ENCODE data around the gene UNC13C.

Gene UNC13C

GRCh38 chr15:54619180-54619579 is 640.9 kb downstream of the UNC13C start:
- H3K4me1 ChIP-seq (ENCODE audit: control insufficient read depth, low read length) = no peaks in the 10 kb centered on the region
- no peaks in the 10 kb centered on the region for H3K36me3 ChIP-seq (ENCODE audit: control insufficient read depth, low read length)
- H3K79me2 ChIP-seq (ENCODE audit: control insufficient read depth, low read length) = no peaks in the 10 kb centered on the region

GRCh38 chr15:54620916-54621315 is 642.7 kb downstream of the UNC13C start:
- Histone ChIP-seq H3K9me3 (ENCODE audit: control insufficient read depth, insufficient read depth, low read length) (no peaks in the 10 kb centered on the region), H3K4me2 (ENCODE audit: low read length) (no peak overlapping the region), H3K79me2 (ENCODE audit: control insufficient read depth, low read length) (no peaks in the 10 kb centered on the region), H3K4me3 (ENCODE audit: low read length) (no peak overlapping the region), H3F3A (ENCODE audit: control insufficient read depth, insufficient read depth) (no peaks in the 10 kb centered on the region), H3K4me1 (ENCODE audit: control insufficient read depth, low read length) (no peaks in the 10 kb centered on the region), H3K9me2 (replicated peaks; ENCODE audit: control insufficient read depth, low read length) (no peaks in the 10 kb centered on the region), H3K36me3 (ENCODE audit: control insufficient read depth, low read length) (no peaks in the 10 kb centered on the region), H4K20me1 (ENCODE audit: control insufficient read depth, insufficient read depth, low read depth, low read length) (no peaks in the 10 kb centered on the region), H3K27ac (ENCODE audit: low read depth, low read length) (no peak overlapping the region), H3K27me3 (ENCODE audit: control insufficient read depth, low read length) (no peaks in the 10 kb centered on the region)
- TF ChIP-seq CTCF (IDR thresholded peaks at IDR 0.05; ENCODE audit: low read depth, low read length, poor library complexity, severe bottlenecking) (no peak), EZH2phosphoT487 (IDR thresholded peaks at IDR 0.05; ENCODE audit: borderline replicate concordance, low read length) (no peak)

More at GRCh38 chr15:54619180-54619579, 640.9 kb downstream of the UNC13C start:
- no peaks in the 10 kb centered on the region for H3K27me3 ChIP-seq (ENCODE audit: control insufficient read depth, low read length)
- H3K9me2 ChIP-seq (replicated peaks; ENCODE audit: control insufficient read depth, low read length) = no peaks in the 10 kb centered on the region
- H3K9me3 ChIP-seq (ENCODE audit: control insufficient read depth, insufficient read depth, low read length) = no peaks in the 10 kb centered on the region
- H3F3A ChIP-seq (ENCODE audit: control insufficient read depth, insufficient read depth) = no peaks in the 10 kb centered on the region
- H3K4me3 ChIP-seq (ENCODE audit: low read length) = no peak overlapping the region
- H3K27ac ChIP-seq (ENCODE audit: low read depth, low read length) = no peak overlapping the region
- H4K20me1 ChIP-seq (ENCODE audit: control insufficient read depth, insufficient read depth, low read depth, low read length) = no peaks in the 10 kb centered on the region
- no peak overlapping the region for H3K4me2 ChIP-seq (ENCODE audit: low read length)
- TF ChIP-seq EZH2phosphoT487 (IDR thresholded peaks at IDR 0.05; ENCODE audit: borderline replicate concordance, low read length) (no peak), CTCF (IDR thresholded peaks at IDR 0.05; ENCODE audit: low read depth, low read length, poor library complexity, severe bottlenecking) (no peak)

GRCh38 chr15:54636147-54636546 is 657.9 kb downstream of the UNC13C start:
- Histone ChIP-seq H3K9me3 (ENCODE audit: control insufficient read depth, insufficient read depth, low read length) (peaks cover 3% of the 10 kb centered on the region; the same call in 1 of the 2 replicates), H3K4me3 (ENCODE audit: low read length) (no peak overlapping the region), H4K20me1 (ENCODE audit: control insufficient read depth, insufficient read depth, low read depth, low read length) (no peaks in the 10 kb centered on the region), H3K36me3 (ENCODE audit: control insufficient read depth, low read length) (no peaks in the 10 kb centered on the region), H3K4me1 (ENCODE audit: control insufficient read depth, low read length) (no peaks in the 10 kb centered on the region), H3K9me2 (replicated peaks; ENCODE audit: control insufficient read depth, low read length) (no peaks in the 10 kb centered on the region), H3F3A (ENCODE audit: control insufficient read depth, insufficient read depth) (no peaks in the 10 kb centered on the region), H3K27ac (ENCODE audit: low read depth, low read length) (no peak overlapping the region), H3K79me2 (ENCODE audit: control insufficient read depth, low read length) (no peaks in the 10 kb centered on the region), H3K4me2 (ENCODE audit: low read length) (no peak overlapping the region), H3K27me3 (ENCODE audit: control insufficient read depth, low read length) (no peaks in the 10 kb centered on the region)
- TF ChIP-seq CTCF (IDR thresholded peaks at IDR 0.05; ENCODE audit: low read depth, low read length, poor library complexity, severe bottlenecking) = no peak
- no peak for TF ChIP-seq EZH2phosphoT487 (IDR thresholded peaks at IDR 0.05; ENCODE audit: borderline replicate concordance, low read length)
